Measurements from ENCODE around the gene ACOX3.

GRCh38 chr4:8405516-8405875 lies 35.0 kb downstream of the ACOX3 start:
- TF ChIP-seq CTCF (conservative IDR thresholded peaks at IDR 0.05; ENCODE audit: low read length) (no peak), EZH2phosphoT487 (IDR thresholded peaks at IDR 0.05; ENCODE audit: borderline replicate concordance) (no peak)
